Neutrophil (primary cell): Measurements from ENCODE around the gene PNKP.

ENCODE experiments used
- H3K27ac ChIP-seq: fragments of 200-600 bp; sonication (generic); 2 replicates; pipeline ENCODE4 v1.5.1; 2016; ENCODE audit warnings: mild to moderate bottlenecking, moderate library complexity
- H3K27me3 ChIP-seq: fragments of 200-600 bp; sonication (generic); 2 replicates; pipeline ENCODE4 v1.6.0; 2016; ENCODE audit warnings: mild to moderate bottlenecking
- H3K36me3 ChIP-seq: fragments of 200-600 bp; sonication (generic); 2 replicates; pipeline ENCODE4 v1.5.1; 2017
- H3K4me1 ChIP-seq, 2 experiments: fragments of 200-600 bp in 1 of 2; sonication (generic) in 1 of 2; 1 replicate in 1 of 2; 2 replicates in 1 of 2; pipeline versions ENCODE4 v1.5.1 to v1.6.1; 2013 to 2016; ENCODE audit warnings: low read depth in 1 of 2, low read length in 1 of 2, mild to moderate bottlenecking in 1 of 2, moderate library complexity in 1 of 2; ENCODE audit not compliant: control insufficient read depth in 1 of 2, insufficient read depth in 1 of 2
- H3K4me3 ChIP-seq, 2 experiments: fragments of 200-600 bp in 1 of 2; sonication (generic) in 1 of 2; 1 replicate in 1 of 2; 2 replicates in 1 of 2; pipeline ENCODE4 v1.5.1; 2013 to 2016; ENCODE audit warnings: low read depth in 1 of 2, low read length in 1 of 2, mild to moderate bottlenecking in 1 of 2, moderate library complexity in 1 of 2
- H3K9me3 ChIP-seq: fragments of 200-600 bp; sonication (generic); 2 replicates; pipeline ENCODE4 v1.5.1; 2016
- TF ChIP-seq, protein P1 (sequence below): fragments of 200-600 bp; sonication (generic); IDR thresholded peaks from 2 replicates; pipeline ENCODE4 v1.5.1; 2016; ENCODE audit warnings: antibody characterized with exemption

The PNKP gene

DNA sequence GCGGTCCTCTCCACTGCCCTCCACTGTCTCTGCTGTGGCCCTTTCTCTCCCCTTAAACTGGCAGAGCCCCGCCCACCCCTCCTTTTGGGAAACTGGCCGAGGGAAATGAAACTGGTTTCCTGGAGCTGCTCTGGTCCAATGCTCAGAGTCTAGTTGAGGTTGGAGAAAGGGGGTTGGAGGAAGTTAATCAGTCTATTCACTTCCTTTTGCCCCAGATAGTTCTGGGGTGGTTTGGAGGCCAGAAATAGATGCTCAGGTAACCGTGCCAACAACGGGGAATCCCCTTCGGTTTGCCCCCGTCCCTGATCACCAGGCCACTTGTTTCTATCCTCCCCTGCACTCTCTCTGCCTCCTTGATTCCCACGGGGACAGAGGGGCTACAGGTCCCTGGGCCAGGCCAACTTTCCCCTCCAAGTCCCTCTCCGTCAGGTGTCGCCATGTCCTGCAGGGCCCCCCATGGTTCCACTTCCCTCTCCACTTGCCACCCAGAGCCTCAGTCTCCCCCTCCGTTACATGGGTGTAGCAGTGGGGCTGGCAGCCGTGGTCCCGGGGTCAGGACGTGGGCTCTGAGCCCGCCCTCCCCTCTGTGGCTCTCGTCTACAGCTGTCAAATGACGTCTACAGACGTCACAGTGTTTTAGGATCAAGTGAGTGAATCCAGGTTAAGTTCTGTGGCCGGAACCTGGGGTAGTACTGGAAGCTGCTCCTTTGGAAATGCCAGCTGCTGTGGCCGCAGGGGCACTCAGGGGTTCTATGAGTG, 29.7 kb upstream of the PNKP start, which contains the start of gene IL4I1:
Gene IL4I1 (minus strand): TSS at position 25 of the 759 bp plus-strand sequence. CDS start 727 bp downstream, outside the sequence.
- Histone ChIP-seq H3K27me3 (peaks cover 38% of the 10 kb centered on the region), H3K9me3 (no peaks in the 10 kb centered on the region), H3K27ac (peak within 1 kb of the TSS; percentile 9), H3K36me3 (no peaks in the 10 kb centered on the region), H3K4me1 (peaks cover 9 to 17% of the 10 kb centered on the region in 2 experiments), H3K4me3 (peak within 1 kb of the TSS; percentile 12 to 35)
- TF ChIP-seq, protein P1, sequence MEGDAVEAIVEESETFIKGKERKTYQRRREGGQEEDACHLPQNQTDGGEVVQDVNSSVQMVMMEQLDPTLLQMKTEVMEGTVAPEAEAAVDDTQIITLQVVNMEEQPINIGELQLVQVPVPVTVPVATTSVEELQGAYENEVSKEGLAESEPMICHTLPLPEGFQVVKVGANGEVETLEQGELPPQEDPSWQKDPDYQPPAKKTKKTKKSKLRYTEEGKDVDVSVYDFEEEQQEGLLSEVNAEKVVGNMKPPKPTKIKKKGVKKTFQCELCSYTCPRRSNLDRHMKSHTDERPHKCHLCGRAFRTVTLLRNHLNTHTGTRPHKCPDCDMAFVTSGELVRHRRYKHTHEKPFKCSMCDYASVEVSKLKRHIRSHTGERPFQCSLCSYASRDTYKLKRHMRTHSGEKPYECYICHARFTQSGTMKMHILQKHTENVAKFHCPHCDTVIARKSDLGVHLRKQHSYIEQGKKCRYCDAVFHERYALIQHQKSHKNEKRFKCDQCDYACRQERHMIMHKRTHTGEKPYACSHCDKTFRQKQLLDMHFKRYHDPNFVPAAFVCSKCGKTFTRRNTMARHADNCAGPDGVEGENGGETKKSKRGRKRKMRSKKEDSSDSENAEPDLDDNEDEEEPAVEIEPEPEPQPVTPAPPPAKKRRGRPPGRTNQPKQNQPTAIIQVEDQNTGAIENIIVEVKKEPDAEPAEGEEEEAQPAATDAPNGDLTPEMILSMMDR, result no peak

- TF ChIP-seq, protein P1, result no peak
- H3K4me3 ChIP-seq, result no peak overlapping the region
- H3K27ac ChIP-seq, result no peak overlapping the region
Measured at GRCh38 chr19:49895566-49896297, 28.4 kb upstream of the PNKP start.

GRCh38 chr19:49894879-49895565, 27.6 kb upstream of the PNKP start:
- TF ChIP-seq, protein P1, result no peak
- Histone ChIP-seq H3K27me3 (peaks cover 56% of the 10 kb centered on the region), H3K9me3 (no peaks in the 10 kb centered on the region), H3K4me3 (no peak overlapping the region), H3K27ac (no peak overlapping the region), H3K36me3 (no peaks in the 10 kb centered on the region), H3K4me1 (peaks cover 13 to 23% of the 10 kb centered on the region in 2 experiments)

More at GRCh38 chr19:49895566-49896297, 28.4 kb upstream of the PNKP start:
- Histone ChIP-seq H3K4me1 (peaks cover 9 to 17% of the 10 kb centered on the region in 2 experiments), H3K9me3 (no peaks in the 10 kb centered on the region), H3K36me3 (no peaks in the 10 kb centered on the region), H3K27me3 (peaks cover 49% of the 10 kb centered on the region)

GRCh38 chr19:49894011-49894664, 26.8 kb upstream of the PNKP start:
- no peaks in the 10 kb centered on the region for H3K36me3 ChIP-seq
- H3K27ac ChIP-seq, result no peak overlapping the region
- peaks cover 65% of the 10 kb centered on the region for H3K27me3 ChIP-seq
- H3K9me3 ChIP-seq, result no peaks in the 10 kb centered on the region
- no peak overlapping the region for H3K4me3 ChIP-seq
- H3K4me1 ChIP-seq, result peaks cover 18 to 28% of the 10 kb centered on the region in 2 experiments
- TF ChIP-seq, protein P1, result no peak

DNA sequence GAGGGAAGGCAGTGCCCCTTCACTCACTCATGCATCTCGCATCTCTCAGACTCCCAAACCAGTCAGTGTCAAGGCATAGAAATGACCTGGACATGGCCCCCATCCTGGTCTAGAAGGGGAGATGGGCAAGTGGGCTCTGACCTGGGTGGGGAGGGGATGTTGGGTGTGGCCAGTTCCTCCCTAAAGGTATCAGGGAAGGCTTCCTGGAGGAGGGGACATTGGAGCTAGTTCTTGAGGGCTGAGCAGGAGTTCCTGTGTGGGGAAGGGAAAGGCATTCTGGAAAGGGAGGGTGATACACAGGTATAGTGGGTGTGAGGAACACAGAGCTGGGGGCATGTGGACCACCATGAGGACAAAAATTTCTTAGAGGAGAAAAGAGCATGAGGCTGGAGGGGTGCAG, 25.3 kb upstream of the PNKP start:
- Histone ChIP-seq H3K4me1 (peaks cover 18 to 23% of the 10 kb centered on the region in 2 experiments), H3K36me3 (peaks cover 14% of the 10 kb centered on the region), H3K9me3 (no peaks in the 10 kb centered on the region), H3K4me3 (no peak overlapping the region), H3K27ac (no peak overlapping the region), H3K27me3 (peaks cover 64% of the 10 kb centered on the region)
- TF ChIP-seq, protein P1, result no peak
